Neuronal stem cell (in vitro differentiated cells): ENCODE results near the gene MTG1.

Experiments
- DNase-seq: peaks from one replicate; pipeline ENCODE4 v3.0.0-alpha.2; 2013; ENCODE audit warnings: low spot score
- H2AFZ ChIP-seq: one replicate; pipeline ENCODE4 v1.6.1; 2013; ENCODE audit warnings: mild to moderate bottlenecking, low read length, inconsistent platforms
- H2AK5ac ChIP-seq: 2 replicates; pipeline ENCODE4 v1.6.1; 2013; ENCODE audit warnings: low read depth, mild to moderate bottlenecking, inconsistent platforms, low read length, moderate library complexity, mixed read lengths
- H2BK120ac ChIP-seq: 2 replicates; pipeline ENCODE4 v1.6.1; 2013; ENCODE audit warnings: low read depth, mild to moderate bottlenecking, inconsistent platforms, low read length, moderate library complexity, mixed read lengths
- H2BK12ac ChIP-seq: one replicate; pipeline ENCODE4 v1.6.1; 2013; ENCODE audit warnings: low read length, inconsistent platforms
- H2BK15ac ChIP-seq: 2 replicates; pipeline ENCODE4 v1.6.1; 2013; ENCODE audit warnings: mild to moderate bottlenecking, low read length, inconsistent platforms, mixed read lengths
- H2BK5ac ChIP-seq: one replicate; pipeline ENCODE4 v1.6.1; 2013; ENCODE audit warnings: inconsistent platforms, mild to moderate bottlenecking, low read length, moderate library complexity
- H3K14ac ChIP-seq: one replicate; pipeline ENCODE4 v1.6.1; 2013; ENCODE audit warnings: low read length, inconsistent platforms
- H3K18ac ChIP-seq: 2 replicates; pipeline ENCODE4 v1.6.1; 2013; ENCODE audit warnings: low read length, inconsistent platforms
- H3K23ac ChIP-seq: 2 replicates; pipeline ENCODE4 v1.6.1; 2013; ENCODE audit warnings: low read depth, mild to moderate bottlenecking, mixed read lengths, low read length, inconsistent platforms; ENCODE audit not compliant: poor library complexity
- H3K27ac ChIP-seq: replicated peaks from 3 replicates; pipeline ENCODE4 v1.5.1; 2013; ENCODE audit warnings: low read length, inconsistent platforms
- H3K27me3 ChIP-seq, 3 experiments: 2 replicates each; pipeline ENCODE4 v1.6.1; 2013; ENCODE audit warnings: low read length in 3 of 3, mild to moderate bottlenecking in 2 of 3, inconsistent platforms in 1 of 3, low read depth in 1 of 3, mixed read lengths in 1 of 3, moderate library complexity in 1 of 3; ENCODE audit not compliant: control insufficient read depth in 3 of 3, insufficient read depth in 3 of 3
- H3K36me3 ChIP-seq, 2 donors: replicated peaks in 1 of 2; 2 replicates each; pipeline ENCODE4 v1.6.1; 2013; ENCODE audit warnings: low read length in 2 of 2; ENCODE audit not compliant: control insufficient read depth in 2 of 2, insufficient read depth in 2 of 2
- H3K4ac ChIP-seq: 2 replicates; pipeline ENCODE4 v1.6.1; 2013; ENCODE audit warnings: inconsistent platforms, mild to moderate bottlenecking, low read length, moderate library complexity
- H3K4me1 ChIP-seq, 2 donors: 1 replicate in 1 of 2; 2 replicates in 1 of 2; pipeline ENCODE4 v1.6.1; 2013; ENCODE audit warnings: low read length in 2 of 2, low read depth in 1 of 2; ENCODE audit not compliant: control insufficient read depth in 2 of 2, insufficient read depth in 1 of 2
- H3K4me2 ChIP-seq: one replicate; pipeline ENCODE4 v1.6.1; 2013; ENCODE audit warnings: mild to moderate bottlenecking, low read length, inconsistent platforms; ENCODE audit not compliant: insufficient read depth, poor library complexity, severe bottlenecking
- H3K4me3 ChIP-seq, 2 donors: 2 replicates each; pipeline ENCODE4 v1.5.1; 2013; ENCODE audit warnings: low read length in 2 of 2, mild to moderate bottlenecking in 2 of 2, inconsistent platforms in 1 of 2, moderate library complexity in 1 of 2
- H3K79me1 ChIP-seq: one replicate; pipeline ENCODE4 v1.6.1; 2013; ENCODE audit warnings: low read depth, mild to moderate bottlenecking, inconsistent platforms, low read length, moderate library complexity
- H3K9ac ChIP-seq: one replicate; pipeline ENCODE4 v1.6.1; 2013; ENCODE audit warnings: mild to moderate bottlenecking, low read depth, low read length, inconsistent platforms; ENCODE audit not compliant: poor library complexity
- H3K9me3 ChIP-seq, 2 donors: replicated peaks in 1 of 2; 2 replicates each; pipeline versions ENCODE3 to v1.6.1; 2013; ENCODE audit warnings: low read length in 2 of 2, mild to moderate bottlenecking in 2 of 2, inconsistent platforms in 1 of 2, low read depth in 1 of 2, mixed read lengths in 1 of 2, moderate library complexity in 1 of 2; ENCODE audit not compliant: control insufficient read depth in 2 of 2, insufficient read depth in 1 of 2
- H4K8ac ChIP-seq: one replicate; pipeline ENCODE4 v1.6.1; 2013; ENCODE audit warnings: low read depth, mild to moderate bottlenecking, inconsistent platforms, low read length, moderate library complexity
- H4K91ac ChIP-seq: one replicate; pipeline ENCODE4 v1.6.1; 2013; ENCODE audit warnings: low read length, low read depth, mild to moderate bottlenecking, inconsistent platforms; ENCODE audit not compliant: poor library complexity
- WGBS, 2 donors: extraction: QIAGEN DNeasy Blood & Tissue Kit; methylation state at CpG; one replicate each; pipeline ENCODE4 v1.1.7; 2013; ENCODE audit warnings: missing lambda C conversion rate in 2 of 2, mixed read lengths in 1 of 2; ENCODE audit not compliant: insufficient read length in 2 of 2, insufficient replicate concordance in 1 of 2; ENCODE audit errors: extremely low coverage in 2 of 2; 5-methylcytosine and 5-hydroxymethylcytosine counted together

MTG1 gene

DNA sequence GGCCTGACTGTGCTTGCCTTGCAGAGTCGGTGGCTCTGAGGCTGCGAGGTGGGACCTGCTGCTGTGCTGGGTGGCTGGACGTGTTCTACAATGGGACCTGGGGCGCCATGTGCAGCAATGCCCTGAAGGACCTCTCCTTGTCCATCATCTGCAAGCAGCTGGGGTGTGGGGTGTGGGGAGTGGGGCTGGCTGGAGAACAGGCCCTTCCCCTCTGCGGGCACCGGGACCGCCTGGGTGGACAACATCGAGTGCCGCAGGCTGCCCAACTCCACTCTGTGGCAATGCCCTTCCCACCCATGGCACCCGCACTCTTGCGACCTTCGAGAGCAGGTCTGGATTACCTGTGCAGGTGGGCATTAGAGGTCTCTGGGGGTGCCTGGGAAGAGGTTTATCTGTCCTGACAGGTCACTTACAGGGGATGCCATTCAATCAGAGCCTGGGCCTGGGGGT is 70.7 kb downstream of the MTG1 start:
- no peaks in the 10 kb centered on the region for H3K27me3 ChIP-seq
- no peak overlapping the region for H3K4me2 ChIP-seq
- peaks cover 2% of the 10 kb centered on the region for H3K79me1 ChIP-seq
- no peak overlapping the region for H2AFZ ChIP-seq
- no peak overlapping the region for H2BK12ac ChIP-seq
- H3K4me3 ChIP-seq: no peak overlapping the region
- no peak overlapping the region for H3K18ac ChIP-seq
- H2AK5ac ChIP-seq: no peak overlapping the region
- no peak overlapping the region for H3K23ac ChIP-seq
- no peaks in the 10 kb centered on the region for H3K4me1 ChIP-seq
- H2BK5ac ChIP-seq: no peak overlapping the region
- H4K8ac ChIP-seq: no peak overlapping the region
- H3K9ac ChIP-seq: no peak overlapping the region
- no peak overlapping the region for H3K4ac ChIP-seq
- H2BK15ac ChIP-seq: no peak overlapping the region
- H2BK120ac ChIP-seq: no peak overlapping the region
- H3K9me3 ChIP-seq: peaks cover 0 to 47% of the 10 kb centered on the region in 2 donors
- H3K36me3 ChIP-seq: no peaks in the 10 kb centered on the region
- H4K91ac ChIP-seq: no peak overlapping the region
- no peak overlapping the region for H3K27ac ChIP-seq
- WGBS, 2 donors: no CpG with 5 or more reads among the region's 12 CpGs
- H3K14ac ChIP-seq: no peak overlapping the region
- DNase-seq: no peak

DNA sequence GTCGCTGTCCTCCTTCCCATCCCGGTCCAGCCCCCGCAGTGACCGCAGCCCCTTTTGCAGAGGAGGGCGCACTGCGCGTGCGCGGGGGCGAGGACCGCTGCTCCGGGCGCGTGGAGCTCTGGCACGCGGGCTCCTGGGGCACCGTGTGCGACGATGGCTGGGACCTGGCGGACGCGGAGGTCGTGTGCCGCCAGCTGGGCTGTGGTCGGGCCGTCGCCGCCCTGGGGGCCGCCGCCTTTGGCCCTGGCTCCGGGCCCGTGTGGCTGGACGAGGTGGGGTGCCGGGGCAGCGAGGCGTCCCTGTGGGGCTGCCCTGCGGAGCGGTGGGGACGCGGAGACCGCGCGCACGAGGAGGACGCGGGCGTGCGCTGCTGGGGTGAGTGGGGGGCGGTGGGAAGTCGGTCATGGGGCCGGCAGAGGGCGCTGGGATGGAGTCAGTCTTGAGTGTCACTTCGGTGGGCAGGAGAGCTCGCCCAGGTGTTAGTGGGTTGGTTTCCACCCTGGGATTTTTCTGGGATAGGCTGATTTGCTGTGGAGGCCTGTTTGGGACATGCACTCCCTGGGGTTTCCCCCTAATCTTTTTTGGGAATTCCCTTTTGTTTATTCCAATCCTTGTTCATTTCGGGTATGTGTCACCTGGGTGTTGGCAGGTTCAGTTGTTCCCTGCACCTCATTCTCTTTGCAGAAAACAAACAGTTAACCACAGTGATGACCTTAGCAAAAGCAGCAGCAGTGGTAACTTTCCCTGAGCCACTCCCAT is 71.4 kb downstream of the MTG1 start:
- no CpG with 5 or more reads among the region's 55 CpGs for WGBS, 2 donors
- Histone ChIP-seq H2BK12ac (no peak overlapping the region), H3K4me2 (no peak overlapping the region), H3K27ac (no peak overlapping the region), H2BK120ac (no peak overlapping the region), H2BK5ac (no peak overlapping the region), H3K4me1 (no peaks in the 10 kb centered on the region), H4K91ac (no peak overlapping the region), H3K9ac (no peak overlapping the region), H3K4ac (no peak overlapping the region), H3K36me3 (no peaks in the 10 kb centered on the region), H2AK5ac (no peak overlapping the region), H2AFZ (no peak overlapping the region), H3K18ac (no peak overlapping the region), H2BK15ac (no peak overlapping the region), H4K8ac (no peak overlapping the region), H3K27me3 (no peaks in the 10 kb centered on the region), H3K79me1 (peaks cover 1% of the 10 kb centered on the region), H3K23ac (no peak overlapping the region), H3K14ac (no peak overlapping the region), H3K9me3 (peaks cover 0 to 43% of the 10 kb centered on the region in 2 donors), H3K4me3 (no peak overlapping the region)
- DNase-seq: no peak

DNA sequence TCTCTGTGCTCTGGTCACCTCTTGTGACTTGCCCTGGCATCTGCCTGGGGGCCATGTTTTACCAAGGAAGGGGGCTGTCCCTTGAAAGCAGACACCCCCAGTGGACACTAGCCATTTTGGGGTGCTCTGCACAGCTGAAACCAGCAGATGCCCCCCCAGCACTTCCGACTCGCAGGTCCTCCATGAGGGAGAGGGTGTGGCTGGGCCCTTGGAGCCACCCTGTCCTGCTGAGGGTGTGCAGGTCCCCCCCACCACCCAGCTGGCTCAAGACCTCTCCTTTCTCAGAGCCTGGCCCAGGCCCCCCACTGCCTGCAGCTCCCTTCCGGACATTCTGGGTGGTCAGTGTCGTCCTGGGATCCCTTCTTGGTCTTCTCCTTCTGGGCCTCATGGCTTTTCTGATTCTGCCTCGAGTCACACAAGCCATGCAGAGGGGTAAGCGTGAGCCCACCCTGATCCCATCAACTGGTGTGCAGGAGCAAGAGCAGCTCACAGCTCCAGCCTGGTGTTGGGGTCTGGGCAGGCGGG is 72.1 kb downstream of the MTG1 start:
- Histone ChIP-seq H3K27ac (no peak overlapping the region), H3K9me3 (peaks cover 0 to 49% of the 10 kb centered on the region in 2 donors), H3K23ac (no peak overlapping the region), H3K18ac (no peak overlapping the region), H3K14ac (no peak overlapping the region), H2AFZ (no peak overlapping the region), H4K8ac (no peak overlapping the region), H2BK15ac (no peak overlapping the region), H2AK5ac (no peak overlapping the region), H3K9ac (no peak overlapping the region), H2BK12ac (no peak overlapping the region), H2BK120ac (no peak overlapping the region), H3K27me3 (no peaks in the 10 kb centered on the region), H3K4me2 (no peak overlapping the region), H4K91ac (no peak overlapping the region), H3K4ac (no peak overlapping the region), H3K4me1 (no peaks in the 10 kb centered on the region), H3K4me3 (no peak overlapping the region), H3K79me1 (peaks cover 1% of the 10 kb centered on the region), H2BK5ac (no peak overlapping the region), H3K36me3 (no peaks in the 10 kb centered on the region)
- no CpG with 5 or more reads among the region's 7 CpGs for WGBS, 2 donors
- no peak for DNase-seq

DNA sequence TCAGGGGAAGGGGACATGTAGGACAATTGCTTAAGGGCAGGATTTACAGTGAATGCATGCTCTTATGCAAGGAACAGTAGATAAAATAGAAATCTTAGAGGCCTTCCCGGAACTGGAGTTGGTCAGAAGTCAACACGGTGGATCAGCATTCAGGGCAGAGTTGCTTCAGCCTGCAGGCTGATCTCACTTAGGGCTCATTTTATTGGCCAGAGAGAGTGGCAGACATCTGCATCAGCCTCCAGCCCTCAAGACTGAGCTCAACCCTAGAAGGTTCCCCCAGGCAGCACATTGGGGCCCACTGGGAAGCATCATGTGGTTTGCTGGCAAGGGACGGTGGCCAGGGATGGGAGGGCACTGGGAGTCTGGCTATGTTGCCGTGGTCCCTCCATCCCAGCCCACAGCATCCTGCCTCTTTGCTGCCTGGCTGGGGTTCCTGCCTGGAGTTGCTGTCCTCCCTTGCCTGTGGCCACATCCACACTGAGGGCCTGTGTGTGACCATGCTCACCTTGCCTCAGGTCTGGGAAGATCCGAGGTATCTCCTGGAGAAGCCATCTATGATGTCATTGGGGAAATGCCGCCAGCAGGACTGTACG is 72.8 kb downstream of the MTG1 start:
- Histone ChIP-seq H3K27ac (no peak overlapping the region), H3K4me3 (no peak overlapping the region), H3K14ac (no peak overlapping the region), H3K4ac (no peak overlapping the region), H2AK5ac (no peak overlapping the region), H3K4me2 (no peak overlapping the region), H2BK5ac (no peak overlapping the region), H2BK12ac (no peak overlapping the region), H3K18ac (no peak overlapping the region), H3K4me1 (no peaks in the 10 kb centered on the region), H3K36me3 (no peaks in the 10 kb centered on the region), H2BK15ac (no peak overlapping the region), H4K91ac (no peak overlapping the region), H3K79me1 (no peaks in the 10 kb centered on the region), H3K9ac (no peak overlapping the region), H2BK120ac (no peak overlapping the region), H2AFZ (no peak overlapping the region), H4K8ac (no peak overlapping the region), H3K23ac (peak overlapping the region; percentile 37), H3K27me3 (no peaks in the 10 kb centered on the region), H3K9me3 (peaks cover 0 to 52% of the 10 kb centered on the region in 2 donors)
- no CpG with 5 or more reads among the region's 7 CpGs for WGBS, 2 donors
- no peak for DNase-seq
